Activated CD4-positive, alpha-beta T cell treated with anti-CD3 and anti-CD28 coated beads, Interleukin-2, amount 10 ng/mL, durations not matched to agents 24 days and 14 days (primary cell): ENCODE data around the gene MYH7. TPM values are rescaled to one million over a fixed set of nuclear protein-coding genes. Genes with fewer than 3 reads are reported as not detected.

ENCODE experiments used
- DNase-seq: peaks from one replicate; pipeline ENCODE4 v3.0.0; 2022
- H3K27ac Mint-ChIP-seq: one replicate; pipeline ENCODE4 v1.8.0; 2022; ENCODE audit warnings: mild to moderate bottlenecking, mixed read lengths
- H3K27me3 Mint-ChIP-seq: one replicate; pipeline ENCODE4 v1.8.0; 2022; ENCODE audit warnings: mixed read lengths
- H3K36me3 Mint-ChIP-seq: one replicate; pipeline ENCODE4 v1.8.0; 2022; ENCODE audit warnings: low read depth, mild to moderate bottlenecking, mixed read lengths
- H3K4me1 Mint-ChIP-seq: one replicate; pipeline ENCODE4 v1.8.0; 2021; ENCODE audit warnings: mixed read lengths
- H3K4me3 Mint-ChIP-seq: one replicate; pipeline ENCODE4 v1.8.0; 2022; ENCODE audit warnings: mild to moderate bottlenecking, moderate library complexity, mixed read lengths
- H3K9me3 Mint-ChIP-seq: one replicate; pipeline ENCODE4 v1.8.0; 2021; ENCODE audit warnings: mixed read lengths
- intact Hi-C: fragments of 100-400 bp; cut with micrococcal nuclease; formaldehyde crosslinking; loops from one replicate; pipeline ENCODE4 v1.15.1; 2023
- total RNA-seq: library from RNA; stranded (reverse); gene quantifications from 2 replicates; pipeline ENCODE4 v1.2.3, GENCODE V29; 2022

The MYH7 gene
- total RNA-seq, 1 donor from 2014 or later = not detected

- no peak for DNase-seq
- Mint-ChIP-seq H3K27ac (no peak overlapping the region), H3K9me3 (no peaks in the 10 kb centered on the region), H3K4me3 (no peak overlapping the region), H3K36me3 (no peaks in the 10 kb centered on the region), H3K27me3 (no peaks in the 10 kb centered on the region), H3K4me1 (no peaks in the 10 kb centered on the region)
- intact Hi-C loops = no loop called here
Observed at GRCh38 chr14:23413681-23414080, 21.8 kb downstream of the MYH7 start.

- no peak for DNase-seq
- Mint-ChIP-seq H3K4me3 (no peak overlapping the region), H3K36me3 (no peaks in the 10 kb centered on the region), H3K4me1 (no peaks in the 10 kb centered on the region), H3K9me3 (no peaks in the 10 kb centered on the region), H3K27ac (no peak overlapping the region), H3K27me3 (peaks cover 2% of the 10 kb centered on the region)
- intact Hi-C loops = no loop called here
Observed at GRCh38 chr14:23411563-23412525, 23.6 kb downstream of the MYH7 start.

GRCh38 chr14:23409966-23410635 lies 25.4 kb downstream of the MYH7 start:
- peaks cover 2% of the 10 kb centered on the region for H3K27me3 Mint-ChIP-seq
- intact Hi-C loops = no loop called here
- DNase-seq = no peak
- peak overlapping the region; percentile 17 for H3K27ac Mint-ChIP-seq
- no peak overlapping the region for H3K4me3 Mint-ChIP-seq
- H3K36me3 Mint-ChIP-seq = no peaks in the 10 kb centered on the region
- H3K4me1 Mint-ChIP-seq = no peaks in the 10 kb centered on the region
- H3K9me3 Mint-ChIP-seq = no peaks in the 10 kb centered on the region

- intact Hi-C loops = no loop called here
- no peak for DNase-seq
- Mint-ChIP-seq H3K36me3 (no peaks in the 10 kb centered on the region), H3K27me3 (peaks cover 2% of the 10 kb centered on the region), H3K27ac (no peak overlapping the region), H3K4me1 (no peaks in the 10 kb centered on the region), H3K4me3 (no peak overlapping the region), H3K9me3 (no peaks in the 10 kb centered on the region)
Observed at GRCh38 chr14:23409475-23409874, 26.0 kb downstream of the MYH7 start.

- DNase-seq = no peak
- peaks cover 4% of the 10 kb centered on the region for H3K27me3 Mint-ChIP-seq
- intact Hi-C loops = no loop called here
- no peaks in the 10 kb centered on the region for H3K4me1 Mint-ChIP-seq
- no peak overlapping the region for H3K27ac Mint-ChIP-seq
- H3K9me3 Mint-ChIP-seq = no peaks in the 10 kb centered on the region
- H3K36me3 Mint-ChIP-seq = no peaks in the 10 kb centered on the region
- no peak overlapping the region for H3K4me3 Mint-ChIP-seq
Observed at GRCh38 chr14:23408307-23408630, 27.2 kb downstream of the MYH7 start.

- DNase-seq = no peak
- intact Hi-C loops = no loop called here
- H3K4me1 Mint-ChIP-seq = no peaks in the 10 kb centered on the region
- H3K27ac Mint-ChIP-seq = no peak within 1 kb of the TSS
- no peaks in the 10 kb centered on the region for H3K36me3 Mint-ChIP-seq
- no peaks in the 10 kb centered on the region for H3K9me3 Mint-ChIP-seq
- H3K4me3 Mint-ChIP-seq = no peak within 1 kb of the TSS
- peaks cover 4% of the 10 kb centered on the region for H3K27me3 Mint-ChIP-seq
Observed at GRCh38 chr14:23407516-23408306, 27.7 kb downstream of the MYH7 start, which contains the start of gene MYH6. Gene MYH6 (minus strand): TSS chr14:23408273. CDS start chr14:23407223, 1,050 bp downstream.

GRCh38 chr14:23406725-23407355 lies 28.6 kb downstream of the MYH7 start:
- no peaks in the 10 kb centered on the region for H3K9me3 Mint-ChIP-seq
- no peak overlapping the region for H3K27ac Mint-ChIP-seq
- no peak overlapping the region for H3K4me3 Mint-ChIP-seq
- intact Hi-C loops = no loop called here
- no peaks in the 10 kb centered on the region for H3K4me1 Mint-ChIP-seq
- H3K36me3 Mint-ChIP-seq = no peaks in the 10 kb centered on the region
- no peak for DNase-seq
- peaks cover 4% of the 10 kb centered on the region for H3K27me3 Mint-ChIP-seq

GRCh38 chr14:23406244-23406643 lies 29.2 kb downstream of the MYH7 start:
- Mint-ChIP-seq H3K9me3 (no peaks in the 10 kb centered on the region), H3K27ac (no peak overlapping the region), H3K4me3 (no peak overlapping the region), H3K4me1 (no peaks in the 10 kb centered on the region), H3K27me3 (peaks cover 4% of the 10 kb centered on the region), H3K36me3 (no peaks in the 10 kb centered on the region)
- intact Hi-C loops = no loop called here
- DNase-seq = no peak

- H3K27ac Mint-ChIP-seq = no peak overlapping the region
- no peaks in the 10 kb centered on the region for H3K4me1 Mint-ChIP-seq
- H3K36me3 Mint-ChIP-seq = no peaks in the 10 kb centered on the region
- no peak for DNase-seq
- H3K27me3 Mint-ChIP-seq = peaks cover 4% of the 10 kb centered on the region
- no peaks in the 10 kb centered on the region for H3K9me3 Mint-ChIP-seq
- H3K4me3 Mint-ChIP-seq = no peak overlapping the region
- intact Hi-C loops = no loop called here
Observed at GRCh38 chr14:23405516-23406025, 29.9 kb downstream of the MYH7 start.

GRCh38 chr14:23405096-23405495 lies 30.4 kb downstream of the MYH7 start:
- intact Hi-C loops = no loop called here
- DNase-seq = no peak
- H3K4me3 Mint-ChIP-seq = no peak overlapping the region
- H3K27me3 Mint-ChIP-seq = peaks cover 4% of the 10 kb centered on the region
- H3K9me3 Mint-ChIP-seq = no peaks in the 10 kb centered on the region
- H3K36me3 Mint-ChIP-seq = no peaks in the 10 kb centered on the region
- no peak overlapping the region for H3K27ac Mint-ChIP-seq
- H3K4me1 Mint-ChIP-seq = no peaks in the 10 kb centered on the region

- Mint-ChIP-seq H3K4me1 (no peaks in the 10 kb centered on the region), H3K9me3 (no peaks in the 10 kb centered on the region), H3K4me3 (no peak overlapping the region), H3K27ac (no peak overlapping the region), H3K27me3 (peaks cover 4% of the 10 kb centered on the region), H3K36me3 (no peaks in the 10 kb centered on the region)
- intact Hi-C loops = no loop called here
- no peak for DNase-seq
Observed at GRCh38 chr14:23404331-23404900, 31.0 kb downstream of the MYH7 start.

- H3K4me1 Mint-ChIP-seq = no peaks in the 10 kb centered on the region
- H3K36me3 Mint-ChIP-seq = no peaks in the 10 kb centered on the region
- intact Hi-C loops = no loop called here
Observed at GRCh38 chr14:23403908-23404307, 31.6 kb downstream of the MYH7 start.

GRCh38 chr14:23403139-23403438 lies 32.4 kb downstream of the MYH7 start:
- Mint-ChIP-seq H3K36me3 (no peaks in the 10 kb centered on the region), H3K4me1 (no peaks in the 10 kb centered on the region), H3K9me3 (no peaks in the 10 kb centered on the region), H3K27me3 (peaks cover 2% of the 10 kb centered on the region), H3K4me3 (no peak overlapping the region), H3K27ac (no peak overlapping the region)
- no peak for DNase-seq
- intact Hi-C loops = no loop called here

More at GRCh38 chr14:23403908-23404307, 31.6 kb downstream of the MYH7 start:
- no peak overlapping the region for H3K27ac Mint-ChIP-seq
- H3K27me3 Mint-ChIP-seq = peaks cover 4% of the 10 kb centered on the region
- H3K9me3 Mint-ChIP-seq = no peaks in the 10 kb centered on the region
- DNase-seq = no peak
- no peak overlapping the region for H3K4me3 Mint-ChIP-seq
